Measurements from ENCODE around the gene BACH1.

BACH1 gene

DNA sequence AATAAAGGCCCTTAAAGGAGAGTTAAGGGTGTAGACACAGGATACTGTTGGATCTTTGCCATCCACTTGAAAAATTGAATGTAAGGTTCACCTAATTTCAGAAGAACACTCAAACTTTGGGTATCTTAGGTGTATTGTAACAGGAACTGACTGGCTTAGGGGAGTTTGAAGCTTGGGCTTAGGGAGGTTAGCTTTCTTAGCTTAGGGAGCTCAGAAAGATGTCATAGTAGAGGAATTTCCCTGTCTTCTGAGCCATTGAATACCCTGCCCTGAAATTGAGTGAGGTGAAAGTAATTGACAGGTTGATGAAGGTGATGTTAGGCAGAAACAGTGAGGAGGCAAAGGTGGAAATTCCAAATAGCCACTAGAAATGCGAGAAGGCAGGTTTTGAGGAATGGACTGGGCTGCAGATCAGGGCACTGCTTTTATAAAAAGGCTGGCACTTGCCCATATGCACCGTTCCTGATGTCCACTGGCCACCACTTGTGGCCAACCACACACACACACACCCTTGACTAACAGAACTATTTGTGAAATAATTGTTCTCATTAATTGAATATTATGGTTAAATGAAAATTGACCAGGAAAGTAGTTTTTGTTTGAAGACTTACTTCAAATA lies 16.5 kb downstream of the BACH1 start:
- no peak for DNase-seq (ENCODE audit: low spot score)

DNA sequence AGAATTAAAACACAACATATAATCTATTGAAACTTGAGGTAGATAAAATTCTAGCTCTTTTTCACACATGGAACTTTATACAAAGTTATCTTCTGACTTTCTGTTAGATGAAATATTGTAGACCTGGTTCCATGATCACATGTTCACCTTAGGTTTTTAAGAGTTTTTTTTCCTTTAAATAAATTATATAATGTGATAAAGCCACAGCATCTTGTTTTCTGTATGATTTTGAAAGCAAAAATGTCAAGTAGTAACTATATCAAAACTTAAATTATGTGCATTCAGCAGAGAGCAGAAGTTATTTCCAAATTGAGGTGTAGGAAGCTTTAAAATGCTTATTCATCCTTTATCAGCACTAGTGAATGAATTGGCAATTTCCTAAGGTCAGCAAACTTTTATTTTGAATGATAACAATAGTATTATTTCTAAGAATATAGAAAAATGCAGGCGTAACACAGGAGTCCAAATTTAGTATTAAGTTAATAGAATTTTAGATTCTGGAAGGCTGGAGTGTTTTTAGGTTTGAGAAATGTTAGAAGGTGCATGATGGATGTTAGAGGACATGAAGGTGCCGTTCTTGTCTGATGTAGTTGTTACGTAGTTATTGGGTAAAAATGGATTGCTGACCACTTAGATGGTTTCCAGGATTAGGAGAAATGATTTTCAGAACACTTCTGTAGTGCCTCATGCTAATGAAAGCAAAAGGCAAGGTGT lies 17.5 kb downstream of the BACH1 start:
- DNase-seq (ENCODE audit: low spot score) = peak; percentile 79

DNA sequence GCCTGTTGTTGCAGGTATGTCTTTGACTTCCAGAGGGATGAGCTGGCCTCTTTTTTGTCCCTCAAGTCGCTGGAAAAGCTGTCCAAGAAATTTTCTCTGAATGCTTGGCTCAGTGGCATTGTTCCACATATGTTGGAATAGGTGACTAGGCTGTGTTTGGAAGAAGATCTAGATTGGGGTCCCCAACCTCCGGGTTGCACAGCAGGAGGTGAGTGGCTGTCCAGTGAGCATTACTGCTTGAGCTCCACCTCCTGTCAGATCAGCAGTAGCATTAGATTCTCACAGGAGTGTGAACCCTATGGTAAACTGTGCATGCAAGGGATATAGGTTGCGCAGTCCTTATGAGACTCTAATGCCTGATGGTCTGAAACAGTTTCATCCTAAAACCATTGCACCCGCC lies 18.1 kb downstream of the BACH1 start:
- DNase-seq (ENCODE audit: low spot score) = no peak

DNA sequence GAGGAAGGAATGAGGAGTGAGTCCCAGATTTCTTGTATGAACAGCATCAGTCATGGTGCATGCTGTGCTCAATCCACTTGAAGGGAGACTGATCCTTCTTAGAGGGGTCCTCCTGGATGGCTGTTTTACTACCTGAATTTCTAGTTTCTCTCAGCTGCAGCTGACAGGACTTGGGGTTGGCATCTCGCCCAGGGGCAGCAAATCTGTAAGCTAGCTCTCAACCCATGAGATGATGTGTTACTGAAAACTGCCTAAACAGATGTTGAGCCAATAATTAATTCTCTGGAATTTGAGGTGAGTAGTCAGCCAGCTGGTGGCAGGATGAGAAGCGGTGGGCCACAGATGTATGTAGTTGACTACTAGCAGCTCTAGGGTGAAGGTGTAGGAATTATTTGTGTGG lies 19.6 kb downstream of the BACH1 start:
- DNase-seq (ENCODE audit: low spot score) = peak; percentile 63

DNA sequence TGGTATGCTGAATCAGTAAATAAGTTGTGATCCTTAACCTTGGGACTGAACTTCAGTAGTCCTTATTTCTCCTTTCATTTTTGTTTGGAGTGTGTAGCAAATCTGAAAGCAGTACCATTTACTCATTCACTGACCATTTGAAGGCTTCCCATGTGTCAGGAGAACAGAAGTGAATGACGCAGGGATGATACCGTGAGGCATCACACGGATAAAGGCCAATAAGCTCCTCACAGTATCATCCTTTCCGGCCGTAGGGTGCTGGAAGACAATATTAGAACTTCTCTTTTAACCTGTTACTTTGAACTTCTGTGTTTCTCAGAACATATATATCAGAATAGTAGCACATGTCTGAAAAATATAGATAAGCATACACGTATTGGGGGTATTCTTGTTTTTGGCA lies 21.3 kb downstream of the BACH1 start:
- DNase-seq (ENCODE audit: low spot score) = peak; percentile 69

DNA sequence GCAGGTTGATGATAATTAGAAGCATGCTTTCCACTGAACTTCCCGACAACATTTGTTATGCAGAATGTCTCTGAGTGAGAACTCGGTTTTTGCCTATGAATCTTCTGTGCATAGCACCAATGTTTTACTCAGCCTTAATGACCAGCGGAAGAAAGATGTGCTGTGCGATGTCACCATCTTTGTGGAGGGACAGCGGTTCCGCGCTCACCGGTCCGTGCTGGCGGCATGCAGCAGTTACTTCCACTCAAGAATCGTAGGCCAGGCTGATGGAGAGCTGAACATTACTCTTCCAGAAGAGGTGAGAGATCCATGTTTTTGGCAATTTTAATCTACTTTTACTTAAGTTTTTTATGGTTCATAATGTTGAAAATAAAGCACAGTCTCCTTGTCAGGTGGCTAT lies 22.5 kb downstream of the BACH1 start:
- DNase-seq (ENCODE audit: low spot score) = no peak

DNA sequence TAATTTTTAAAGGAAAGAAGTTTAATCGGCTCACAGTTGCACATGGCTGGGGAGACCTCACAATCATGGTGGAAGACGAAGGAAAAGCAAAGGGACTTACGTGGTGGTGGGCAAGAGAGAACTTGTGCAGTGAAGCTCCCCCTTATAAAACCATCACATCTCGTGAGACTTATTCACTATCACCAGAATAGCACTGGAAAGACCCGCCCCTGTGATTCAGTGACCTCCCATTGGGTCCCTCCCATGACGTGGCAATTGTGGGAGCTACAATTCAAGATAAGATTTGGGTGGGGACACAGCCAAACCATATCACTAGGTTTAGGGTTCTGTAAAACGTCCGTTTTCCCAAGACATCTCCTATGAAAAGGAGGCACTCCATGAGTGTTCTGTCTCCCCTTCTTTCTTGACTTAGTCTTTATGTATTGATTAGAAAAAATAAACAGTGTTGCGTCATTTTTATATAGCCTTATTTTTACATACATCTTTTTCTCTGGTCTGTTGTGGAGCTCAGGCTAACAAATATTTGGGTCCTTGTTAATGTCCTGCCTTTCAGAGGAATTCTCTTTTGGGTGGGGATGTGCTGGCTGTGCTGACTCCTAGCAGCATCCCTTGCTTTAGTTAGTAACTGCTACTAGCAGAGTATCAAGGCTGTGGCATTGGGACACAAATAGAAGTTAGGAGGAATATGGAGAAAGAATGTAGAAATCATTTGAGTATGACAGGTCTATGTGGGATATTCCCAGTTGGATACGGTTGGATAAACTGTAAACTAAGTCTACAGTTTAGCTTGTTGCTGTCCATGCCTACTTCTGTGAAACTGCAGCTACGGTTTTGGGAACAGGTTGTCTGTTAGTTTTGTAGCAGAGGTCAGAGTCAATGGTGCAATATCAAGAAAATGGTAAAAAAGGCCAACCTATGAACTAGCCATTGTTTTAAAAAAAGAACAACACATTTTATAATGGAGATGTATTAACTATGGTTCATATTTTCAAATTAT lies 23.5 kb downstream of the BACH1 start:
- DNase-seq (ENCODE audit: low spot score) = peak; percentile 59

DNA sequence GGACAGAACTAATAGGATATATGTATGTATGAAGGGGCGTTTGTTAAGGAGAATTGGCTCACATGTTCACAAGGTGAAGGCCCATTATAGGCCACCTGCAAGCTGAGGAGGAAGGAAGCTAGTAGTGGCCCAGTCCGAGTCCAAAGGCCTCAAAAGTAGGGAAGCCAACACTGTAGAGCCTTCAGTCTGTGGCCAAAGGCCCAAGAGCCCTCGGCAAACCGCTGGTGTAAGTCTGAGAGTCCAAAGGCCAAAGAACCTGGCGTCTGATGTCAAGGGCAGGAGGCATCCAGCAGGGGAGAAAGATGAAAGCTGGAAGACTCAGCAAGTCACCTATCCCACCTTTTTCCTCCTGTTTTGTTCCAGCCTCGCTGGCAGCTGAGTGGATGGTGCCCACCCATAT lies 24.5 kb downstream of the BACH1 start:
- DNase-seq (ENCODE audit: low spot score) = no peak

DNA sequence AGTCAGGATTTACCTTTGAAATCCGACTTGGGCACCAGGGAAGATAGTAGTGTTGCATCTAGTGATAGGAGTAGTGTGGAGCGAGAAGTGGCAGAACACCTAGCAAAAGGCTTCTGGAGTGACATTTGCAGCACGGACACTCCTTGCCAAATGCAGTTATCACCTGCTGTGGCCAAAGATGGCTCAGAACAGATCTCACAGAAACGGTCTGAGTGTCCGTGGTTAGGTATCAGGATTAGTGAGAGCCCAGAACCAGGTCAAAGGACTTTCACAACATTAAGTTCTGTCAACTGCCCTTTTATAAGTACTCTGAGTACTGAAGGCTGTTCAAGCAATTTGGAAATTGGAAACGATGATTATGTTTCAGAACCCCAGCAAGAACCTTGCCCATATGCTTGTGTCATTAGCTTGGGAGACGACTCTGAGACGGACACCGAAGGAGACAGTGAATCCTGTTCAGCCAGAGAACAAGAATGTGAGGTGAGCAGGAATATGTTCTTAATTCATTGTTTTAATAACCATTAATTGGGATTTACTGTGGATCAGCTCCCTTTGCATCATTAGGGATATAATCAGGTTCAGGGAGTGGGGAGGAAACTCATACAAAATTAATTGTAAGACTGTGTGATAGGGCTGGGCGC lies 28.3 kb downstream of the BACH1 start:
- no peak for DNase-seq (ENCODE audit: low spot score)

DNA sequence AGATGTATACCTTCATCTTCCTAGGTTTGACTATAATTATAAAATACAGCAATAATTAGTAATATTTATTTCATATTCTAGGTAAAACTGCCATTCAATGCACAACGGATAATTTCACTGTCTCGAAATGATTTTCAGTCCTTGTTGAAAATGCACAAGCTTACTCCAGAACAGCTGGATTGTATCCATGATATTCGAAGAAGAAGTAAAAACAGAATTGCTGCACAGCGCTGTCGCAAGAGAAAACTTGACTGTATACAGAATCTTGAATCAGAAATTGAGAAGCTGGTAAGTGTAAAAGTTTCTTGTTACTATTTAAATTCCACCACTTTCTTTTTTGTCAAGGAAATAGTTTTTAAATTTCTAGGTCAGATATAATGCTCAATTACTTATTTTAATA lies 30.7 kb downstream of the BACH1 start:
- DNase-seq (ENCODE audit: low spot score) = no peak

DNA sequence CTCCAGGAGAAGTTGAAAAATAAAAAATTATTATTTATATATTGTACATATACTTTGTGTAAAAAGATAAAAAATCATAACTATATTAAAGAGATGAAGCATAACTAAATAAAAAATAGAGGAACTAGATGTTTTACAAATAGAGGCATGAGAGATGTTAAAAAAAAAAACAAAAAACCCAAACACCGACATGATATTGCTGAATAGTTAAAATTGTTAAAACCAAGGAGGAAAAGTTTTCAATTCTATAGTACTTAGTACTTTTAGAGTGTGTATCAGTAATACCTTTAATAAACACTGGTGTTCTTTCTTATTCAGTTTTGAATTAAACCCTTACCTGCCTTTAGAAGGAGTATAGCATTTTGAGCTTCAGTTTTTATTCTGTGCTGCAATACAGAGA lies 32.1 kb downstream of the BACH1 start:
- DNase-seq (ENCODE audit: low spot score) = no peak

DNA sequence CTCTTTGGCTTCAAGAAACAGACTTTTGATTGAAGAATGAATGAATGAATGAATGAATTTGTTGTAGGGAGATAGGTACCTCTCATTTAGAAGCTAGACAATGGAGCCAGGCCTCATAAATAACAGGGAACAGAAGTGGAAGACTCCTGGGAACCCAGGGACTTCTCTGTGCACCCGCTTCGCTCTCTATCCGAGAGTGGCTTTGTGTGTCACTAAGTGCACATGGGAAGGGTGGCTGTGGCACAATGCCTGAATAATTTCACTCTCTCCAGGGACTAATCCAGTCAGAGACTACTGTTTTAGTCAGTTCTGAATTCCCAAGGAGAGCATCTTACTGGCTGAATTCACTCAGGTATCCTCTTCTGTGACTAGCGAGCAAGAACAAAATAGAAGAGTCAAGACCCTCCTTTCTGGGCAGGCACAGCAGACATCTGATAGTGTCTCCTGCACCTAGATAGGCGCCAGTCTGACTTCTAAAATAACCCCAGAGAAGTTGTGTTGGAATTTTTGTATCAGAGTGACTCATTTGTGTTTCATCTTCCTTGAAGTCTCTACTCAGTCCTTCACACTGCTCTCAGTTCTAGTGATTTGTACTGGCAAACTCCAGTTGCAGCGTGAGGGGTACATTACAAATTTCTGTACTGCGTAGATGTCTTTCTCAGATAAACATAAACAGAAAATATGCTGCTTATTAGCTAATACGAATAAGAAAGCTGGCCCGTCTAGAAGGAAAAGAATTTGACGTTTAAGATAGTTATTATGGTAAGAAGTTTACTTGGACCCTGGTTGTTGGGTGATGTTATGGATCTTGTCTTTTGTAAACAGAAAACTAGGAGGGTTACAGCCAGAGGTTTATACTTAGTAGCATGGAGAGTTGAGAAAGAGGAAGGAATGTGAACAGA lies 34.0 kb downstream of the BACH1 start:
- no peak for DNase-seq (ENCODE audit: low spot score)

DNA sequence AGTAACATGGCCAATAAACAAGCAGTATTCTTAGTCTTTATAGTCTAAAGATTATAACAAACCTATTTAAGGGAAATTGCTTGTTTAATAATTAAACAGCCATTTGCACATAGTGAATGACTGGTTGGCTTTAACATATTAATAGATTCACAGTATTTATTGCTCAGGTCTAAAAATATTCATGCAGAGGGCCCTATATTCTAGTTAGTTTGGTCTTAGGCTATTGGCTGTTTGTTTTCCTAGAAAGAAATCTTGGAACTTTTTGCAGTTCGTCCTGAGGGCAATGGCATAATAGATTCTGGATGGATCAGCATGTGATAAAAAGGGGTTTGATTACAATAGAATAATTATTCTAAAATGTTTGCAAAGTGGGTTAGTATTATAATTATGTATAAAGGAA lies 34.7 kb downstream of the BACH1 start:
- no peak for DNase-seq (ENCODE audit: low spot score)

DNA sequence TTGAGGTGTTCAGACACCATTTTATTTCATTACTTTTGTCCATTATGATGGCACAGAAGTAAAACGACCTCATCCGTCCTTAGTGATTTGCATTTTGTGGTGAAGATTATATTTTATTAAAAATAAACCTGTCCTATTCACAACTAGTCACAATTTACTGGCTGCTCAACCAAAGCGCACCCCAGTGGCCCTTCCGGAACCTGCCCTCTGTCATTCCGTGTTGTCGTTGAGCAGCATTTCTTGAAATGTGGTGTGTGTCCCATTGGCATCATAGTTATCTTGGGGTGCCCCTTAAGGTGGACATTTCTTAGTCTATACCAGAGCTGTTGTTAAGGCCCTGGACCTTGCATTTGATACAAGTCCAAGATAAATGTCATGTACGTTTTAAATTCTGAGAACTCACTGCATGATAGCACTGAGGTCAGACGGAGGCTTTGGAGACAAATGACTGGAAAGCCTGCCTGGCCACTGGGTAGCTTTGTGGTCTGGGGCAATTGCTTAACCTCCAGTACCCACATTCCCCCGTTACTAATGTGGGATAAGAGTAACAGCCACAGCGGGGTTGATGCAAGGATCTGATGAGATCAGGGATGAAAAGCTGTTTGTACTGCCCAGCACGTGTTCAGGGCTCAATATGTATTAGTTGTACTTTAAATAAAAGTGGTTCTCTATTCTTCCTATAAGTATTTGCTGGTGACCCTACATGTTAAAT lies 36.2 kb downstream of the BACH1 start:
- DNase-seq (ENCODE audit: low spot score) = no peak

DNA sequence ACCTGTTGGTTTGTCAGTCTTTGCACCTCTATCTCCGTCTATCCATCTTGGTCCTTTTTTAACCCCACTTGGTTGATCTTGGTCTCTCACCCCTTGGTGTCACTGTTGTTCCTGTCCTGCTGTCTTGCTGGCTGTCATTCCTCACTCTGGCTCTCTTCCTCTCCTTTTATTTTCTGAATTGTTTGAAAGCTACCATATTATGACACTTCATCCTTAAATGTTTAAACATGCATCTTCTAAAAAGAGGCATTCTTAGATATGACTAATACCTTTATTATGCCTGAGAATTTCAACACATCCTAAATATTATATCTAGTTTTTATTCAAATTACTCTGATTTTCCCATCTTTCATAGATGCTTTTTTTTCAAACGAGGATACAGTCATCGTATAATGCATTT lies 37.0 kb downstream of the BACH1 start:
- DNase-seq (ENCODE audit: low spot score) = no peak

DNA sequence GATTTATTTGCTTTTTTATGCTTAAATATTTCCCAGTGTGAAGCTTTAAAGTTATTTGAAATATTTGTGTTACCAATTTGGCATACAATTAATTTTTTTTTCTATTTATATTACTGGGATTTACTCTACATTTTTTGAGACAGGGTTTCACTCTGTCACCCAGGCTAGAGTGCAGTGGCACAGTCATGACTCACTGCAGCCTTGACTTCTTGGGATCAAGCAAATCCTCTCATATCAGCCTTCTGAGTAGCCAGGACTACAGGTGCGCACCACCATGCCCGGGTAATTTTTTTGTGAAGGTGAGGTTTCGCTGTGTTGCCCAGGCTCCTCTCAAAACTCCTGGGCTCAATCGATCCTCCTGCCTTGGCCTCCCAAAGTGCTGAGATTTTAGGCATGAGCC lies 39.5 kb downstream of the BACH1 start:
- no peak for DNase-seq (ENCODE audit: low spot score)

DNA sequence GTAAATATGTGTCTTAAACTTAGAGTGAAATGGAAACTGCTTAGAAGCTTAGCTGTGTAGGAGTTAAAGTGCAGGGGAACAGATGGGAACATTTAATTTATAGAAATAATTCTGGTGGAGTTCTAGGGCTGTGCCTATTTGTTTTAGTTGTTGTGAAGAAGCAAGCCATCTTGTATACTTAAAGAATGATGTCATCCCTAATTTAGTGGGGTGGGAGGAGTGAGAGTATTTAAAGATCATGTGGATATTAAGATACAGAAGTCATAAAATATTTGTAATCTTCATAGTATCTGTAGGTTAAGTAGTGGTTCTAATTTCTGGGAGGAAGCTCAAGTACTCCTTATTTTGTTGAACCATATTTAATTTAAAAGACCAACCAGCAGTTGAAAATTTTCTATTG lies 41.5 kb downstream of the BACH1 start:
- no peak for DNase-seq (ENCODE audit: low spot score)

DNA sequence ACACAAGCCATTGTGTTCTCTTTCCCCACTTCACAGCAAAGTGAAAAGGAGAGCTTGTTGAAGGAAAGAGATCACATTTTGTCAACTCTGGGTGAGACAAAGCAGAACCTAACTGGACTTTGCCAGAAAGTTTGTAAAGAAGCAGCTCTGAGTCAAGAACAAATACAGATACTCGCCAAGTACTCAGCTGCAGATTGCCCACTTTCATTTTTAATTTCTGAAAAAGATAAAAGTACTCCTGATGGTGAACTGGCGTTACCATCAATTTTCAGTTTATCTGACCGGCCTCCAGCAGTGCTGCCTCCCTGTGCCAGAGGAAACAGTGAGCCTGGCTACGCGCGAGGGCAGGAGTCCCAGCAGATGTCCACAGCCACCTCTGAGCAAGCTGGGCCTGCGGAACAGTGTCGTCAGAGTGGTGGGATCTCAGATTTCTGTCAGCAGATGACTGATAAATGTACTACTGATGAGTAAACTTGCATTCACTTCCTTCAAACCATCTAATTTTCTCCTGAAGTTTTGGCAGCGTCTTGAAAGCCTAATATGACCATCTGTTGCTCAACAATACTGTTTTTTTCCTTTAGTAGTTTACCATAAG lies 43.7 kb downstream of the BACH1 start:
- no peak for DNase-seq (ENCODE audit: low spot score)

DNA sequence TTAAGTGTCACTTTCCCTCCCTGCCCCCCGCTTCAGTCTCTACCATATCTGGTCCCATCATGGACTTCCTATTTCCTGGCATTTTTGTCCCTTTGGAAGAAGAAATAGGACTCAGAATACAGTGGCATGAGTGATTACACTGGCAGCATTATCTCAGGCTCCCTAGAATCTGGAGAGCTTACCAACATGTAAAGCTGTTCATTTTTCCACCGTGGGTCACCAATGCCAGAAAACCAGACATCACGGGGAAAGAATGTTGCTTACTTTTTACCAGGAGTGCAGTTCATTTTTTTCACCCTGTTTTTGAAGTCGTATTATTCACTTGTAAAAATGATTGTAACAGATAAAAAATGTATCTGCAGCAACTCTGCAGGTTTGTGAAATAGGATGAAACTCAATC lies 44.8 kb downstream of the BACH1 start:
- no peak for DNase-seq (ENCODE audit: low spot score)

DNA sequence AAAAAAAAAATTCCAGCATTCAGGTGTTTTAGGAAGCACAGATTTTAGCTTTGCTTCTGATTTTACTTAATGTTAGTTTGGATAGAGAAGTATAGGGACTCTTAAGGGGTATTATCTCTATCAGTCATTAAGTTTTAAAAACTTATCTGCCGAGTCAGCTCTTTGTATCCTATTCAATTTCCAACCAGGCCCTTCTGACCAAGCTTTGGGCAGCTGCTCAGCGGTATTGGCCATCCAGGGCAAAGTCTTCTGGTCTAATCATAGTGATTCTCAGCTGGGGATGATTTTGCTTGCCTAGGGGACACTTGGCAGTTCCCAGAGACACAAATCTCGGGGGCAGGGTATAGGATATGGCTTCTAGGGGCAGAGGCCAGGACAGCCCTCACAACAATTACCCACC lies 47.6 kb downstream of the BACH1 start:
- no peak for DNase-seq (ENCODE audit: low spot score)
